ENCODE data around the gene SMDT1. TPM values are rescaled to one million over a fixed set of nuclear protein-coding genes. Genes with fewer than 3 reads are reported as not detected.

SMDT1 gene
- total RNA-seq (10 to 100 TPM; 86.6 to 99.9 TPM), polyA plus RNA-seq (100 to 1,000 TPM; 152 to 294 (median 179) TPM), total RNA-seq (11.0 to 23.3 (median 15.7) reads per million in 6 experiments)

GRCh38 chr22:42079319-42080251, at the start of gene SMDT1:
SMDT1 (plus strand) TSS chr22:42079700; CDS start chr22:42079769, 69 bp downstream.
- Mint-ChIP-seq H3K4me1 (peaks cover 19 to 55% (median 44%) of the 10 kb centered on the region in 4 donors), H3K4me3 (peak within 1 kb of the TSS; percentile 87 to 98 (median 95)), H3K36me3 (peaks cover 0 to 25% (median 7%) of the 10 kb centered on the region in 3 donors), H3K27me3 (no peaks in the 10 kb centered on the region), H3K9me3 (no peaks in the 10 kb centered on the region), H3K27ac (peak within 1 kb of the TSS; percentile 91 to 100 (median 99))
- peak; percentile 92 to 93 for ATAC-seq
- POLR2A ChIA-PET, result interaction anchor here (0.6 to 7.3 kb wide), 22 partner anchors 10 to 986 kb away, joined by 3 to 163 read pairs (median 5); partner anchors contain the start of genes CCDC134, CENPM, DESI1 and NAGA
- peak; percentile 96 to 100 (median 98) for DNase-seq

GRCh38 chr22:42033263-42034181, 46.0 kb upstream of the SMDT1 start:
- peaks cover 4 to 20% (median 5%) of the 10 kb centered on the region in 3 donors for H3K36me3 Mint-ChIP-seq
- H3K27ac Mint-ChIP-seq, result peak overlapping the region in 1 of 10 donors; percentile 63
- no peak for ATAC-seq
- no peaks in the 10 kb centered on the region for H3K27me3 Mint-ChIP-seq
- DNase-seq, result no peak
- POLR2A ChIA-PET, result interaction anchor here (0.6 kb wide), 1 partner anchor 9 kb away, joined by 3 read pairs; no protein-coding TSS in a partner anchor
- H3K9me3 Mint-ChIP-seq, result peaks cover 2 to 29% (median 10%) of the 10 kb centered on the region in 9 donors
- no peak overlapping the region for H3K4me3 Mint-ChIP-seq
- peaks cover 0 to 7% (median 0%) of the 10 kb centered on the region in 4 donors for H3K4me1 Mint-ChIP-seq

- H3K36me3 Mint-ChIP-seq, result peaks cover 4 to 20% (median 5%) of the 10 kb centered on the region in 3 donors
- DNase-seq (no peak), ATAC-seq (no peak)
- H3K4me3 Mint-ChIP-seq, result no peak overlapping the region
- H3K4me1 Mint-ChIP-seq, result peaks cover 0 to 10% (median 0%) of the 10 kb centered on the region in 4 donors
- peaks cover 2 to 29% (median 10%) of the 10 kb centered on the region in 9 donors for H3K9me3 Mint-ChIP-seq
- POLR2A ChIA-PET, result no interaction called here
- H3K27me3 Mint-ChIP-seq, result no peaks in the 10 kb centered on the region
- H3K27ac Mint-ChIP-seq, result no peak overlapping the region
Observed at GRCh38 chr22:42035256-42035655, 44.2 kb upstream of the SMDT1 start.

- H3K9me3 Mint-ChIP-seq, result peaks cover 6 to 34% (median 22%) of the 10 kb centered on the region in 9 donors
- peaks cover 0 to 2% (median 0%) of the 10 kb centered on the region in 5 donors for H3K27me3 Mint-ChIP-seq
- no peak for ATAC-seq
- no peak overlapping the region for H3K27ac Mint-ChIP-seq
- H3K36me3 Mint-ChIP-seq, result peaks cover 2 to 26% (median 23%) of the 10 kb centered on the region in 3 donors
- POLR2A ChIA-PET, result no interaction called here
- no peak overlapping the region for H3K4me3 Mint-ChIP-seq
- H3K4me1 Mint-ChIP-seq, result peaks cover 0 to 7% (median under 1%) of the 10 kb centered on the region in 4 donors
- no peak for DNase-seq
Observed at GRCh38 chr22:42039271-42039670, 40.2 kb upstream of the SMDT1 start.

GRCh38 chr22:42041784-42042183, 37.7 kb upstream of the SMDT1 start:
- Mint-ChIP-seq H3K27me3 (peaks cover 0 to 2% (median 0%) of the 10 kb centered on the region in 5 donors), H3K27ac (no peak overlapping the region), H3K9me3 (peaks cover 6 to 22% (median 17%) of the 10 kb centered on the region in 9 donors), H3K4me1 (peaks cover 0 to 7% (median under 1%) of the 10 kb centered on the region in 4 donors), H3K36me3 (peaks cover 0 to 23% (median 20%) of the 10 kb centered on the region in 3 donors), H3K4me3 (no peak overlapping the region)
- DNase-seq, result no peak
- ATAC-seq, result no peak
- POLR2A ChIA-PET, result no interaction called here

GRCh38 chr22:42050641-42051180, 28.8 kb upstream of the SMDT1 start:
- Mint-ChIP-seq H3K4me1 (no peaks in the 10 kb centered on the region), H3K9me3 (peaks cover 0 to under 1% (median 0%) of the 10 kb centered on the region in 9 donors), H3K4me3 (no peak overlapping the region), H3K27me3 (no peaks in the 10 kb centered on the region), H3K36me3 (no peaks in the 10 kb centered on the region), H3K27ac (no peak overlapping the region)
- ATAC-seq, result no peak
- POLR2A ChIA-PET, result no interaction called here
- DNase-seq, result no peak

- DNase-seq (no peak), ATAC-seq (no peak)
- Mint-ChIP-seq H3K27me3 (no peaks in the 10 kb centered on the region), H3K4me1 (no peaks in the 10 kb centered on the region), H3K36me3 (peaks cover 5 to 12% (median 10%) of the 10 kb centered on the region in 3 donors), H3K4me3 (no peak overlapping the region), H3K27ac (peak overlapping the region in 1 of 10 donors; percentile 40), H3K9me3 (peaks cover 6 to 20% (median 12%) of the 10 kb centered on the region in 9 donors)
- POLR2A ChIA-PET, result no interaction called here
Observed at GRCh38 chr22:42052765-42053164, 26.7 kb upstream of the SMDT1 start.

- Mint-ChIP-seq H3K27me3 (no peaks in the 10 kb centered on the region), H3K9me3 (peaks cover 6 to 20% (median 13%) of the 10 kb centered on the region in 9 donors), H3K4me1 (no peaks in the 10 kb centered on the region), H3K27ac (no peak overlapping the region), H3K4me3 (no peak overlapping the region), H3K36me3 (peaks cover 15 to 35% (median 25%) of the 10 kb centered on the region in 3 donors)
- ATAC-seq (no peak), DNase-seq (no peak)
- POLR2A ChIA-PET, result no interaction called here
Observed at GRCh38 chr22:42056757-42057511, 22.6 kb upstream of the SMDT1 start.

GRCh38 chr22:42060489-42060888, 19.0 kb upstream of the SMDT1 start:
- Mint-ChIP-seq H3K27me3 (no peaks in the 10 kb centered on the region), H3K4me1 (peaks cover 0 to 3% (median 0%) of the 10 kb centered on the region in 4 donors), H3K27ac (no peak overlapping the region), H3K9me3 (peaks cover 6 to 20% (median 13%) of the 10 kb centered on the region in 9 donors), H3K4me3 (no peak overlapping the region), H3K36me3 (peaks cover 15 to 45% (median 41%) of the 10 kb centered on the region in 3 donors)
- POLR2A ChIA-PET, result no interaction called here
- no peak for ATAC-seq
- DNase-seq, result no peak

- H3K4me3 Mint-ChIP-seq, result no peak overlapping the region
- no peaks in the 10 kb centered on the region for H3K27me3 Mint-ChIP-seq
- no peak for ATAC-seq
- H3K9me3 Mint-ChIP-seq, result peaks cover 6 to 15% (median 13%) of the 10 kb centered on the region in 9 donors
- H3K27ac Mint-ChIP-seq, result no peak overlapping the region
- peaks cover 0 to 3% (median 0%) of the 10 kb centered on the region in 4 donors for H3K4me1 Mint-ChIP-seq
- POLR2A ChIA-PET, result interaction anchor here (0.6 to 2.4 kb wide), 2 partner anchors 18 to 35 kb away, joined by 6 to 7 read pairs; partner anchors contain the start of gene SMDT1
- no peak for DNase-seq
- peaks cover 15 to 45% (median 41%) of the 10 kb centered on the region in 3 donors for H3K36me3 Mint-ChIP-seq
Observed at GRCh38 chr22:42061041-42061440, 18.5 kb upstream of the SMDT1 start.

GRCh38 chr22:42062506-42063170, 16.9 kb upstream of the SMDT1 start:
- H3K36me3 Mint-ChIP-seq, result peaks cover 5 to 50% (median 33%) of the 10 kb centered on the region in 3 donors
- peaks cover 0 to 9% (median 0%) of the 10 kb centered on the region in 4 donors for H3K4me1 Mint-ChIP-seq
- DNase-seq (no peak), ATAC-seq (no peak)
- no peak overlapping the region for H3K4me3 Mint-ChIP-seq
- peaks cover 0 to 5% (median 0%) of the 10 kb centered on the region in 9 donors for H3K9me3 Mint-ChIP-seq
- no peak overlapping the region for H3K27ac Mint-ChIP-seq
- POLR2A ChIA-PET, result interaction anchor here (0.5 to 2.4 kb wide), 2 partner anchors 16 to 40 kb away, joined by 7 to 10 read pairs; partner anchors contain the start of gene SMDT1
- H3K27me3 Mint-ChIP-seq, result no peaks in the 10 kb centered on the region
